Measurements from ENCODE around the gene EPHA10.

DNA sequence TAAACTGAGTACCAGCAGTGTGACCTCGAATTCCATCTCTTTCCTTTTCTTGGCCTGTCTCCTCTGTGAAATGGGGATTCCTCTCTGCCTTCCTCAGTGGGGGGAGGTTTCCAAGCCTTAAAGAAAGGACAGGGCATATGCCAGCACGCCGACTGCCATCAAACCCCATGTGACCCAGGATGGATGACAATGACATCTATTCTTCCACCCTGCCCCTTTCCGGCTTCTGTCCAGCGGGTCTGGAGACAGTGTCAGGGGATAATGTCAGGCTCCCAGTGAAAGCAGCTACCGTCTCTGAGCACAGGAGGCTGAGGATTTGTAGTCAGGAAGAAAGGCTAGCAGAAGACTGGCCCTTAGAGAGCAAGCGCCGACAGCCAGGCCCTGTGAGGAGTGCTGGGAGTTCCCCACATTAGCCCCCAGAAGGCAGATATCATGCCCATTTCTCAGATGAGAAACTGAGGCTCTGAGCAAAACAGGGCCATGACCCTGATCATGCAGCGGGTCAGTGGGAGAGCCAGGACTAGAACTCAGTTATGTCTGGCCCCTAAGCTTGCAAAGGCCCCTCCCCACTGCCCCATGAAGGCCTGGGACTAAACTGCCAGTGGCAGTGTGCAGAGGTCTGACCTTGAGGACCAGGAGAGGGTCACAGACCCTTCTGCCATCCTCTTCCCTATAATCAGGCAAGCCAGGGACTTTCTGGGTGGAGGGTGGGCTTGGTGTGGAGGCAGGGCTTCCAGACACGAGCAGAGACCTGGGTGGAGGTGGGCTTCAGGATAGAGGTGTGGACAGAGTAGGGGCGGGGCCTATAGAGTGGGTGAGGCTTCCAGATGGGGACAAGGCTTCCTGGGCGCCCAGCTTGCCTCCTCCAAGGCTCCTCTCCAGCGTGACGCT lies 42.5 kb downstream of the EPHA10 start:
- no peak for TF ChIP-seq POLR2A (IDR thresholded peaks at IDR 0.05)
- TF ChIP-seq, protein P1, sequence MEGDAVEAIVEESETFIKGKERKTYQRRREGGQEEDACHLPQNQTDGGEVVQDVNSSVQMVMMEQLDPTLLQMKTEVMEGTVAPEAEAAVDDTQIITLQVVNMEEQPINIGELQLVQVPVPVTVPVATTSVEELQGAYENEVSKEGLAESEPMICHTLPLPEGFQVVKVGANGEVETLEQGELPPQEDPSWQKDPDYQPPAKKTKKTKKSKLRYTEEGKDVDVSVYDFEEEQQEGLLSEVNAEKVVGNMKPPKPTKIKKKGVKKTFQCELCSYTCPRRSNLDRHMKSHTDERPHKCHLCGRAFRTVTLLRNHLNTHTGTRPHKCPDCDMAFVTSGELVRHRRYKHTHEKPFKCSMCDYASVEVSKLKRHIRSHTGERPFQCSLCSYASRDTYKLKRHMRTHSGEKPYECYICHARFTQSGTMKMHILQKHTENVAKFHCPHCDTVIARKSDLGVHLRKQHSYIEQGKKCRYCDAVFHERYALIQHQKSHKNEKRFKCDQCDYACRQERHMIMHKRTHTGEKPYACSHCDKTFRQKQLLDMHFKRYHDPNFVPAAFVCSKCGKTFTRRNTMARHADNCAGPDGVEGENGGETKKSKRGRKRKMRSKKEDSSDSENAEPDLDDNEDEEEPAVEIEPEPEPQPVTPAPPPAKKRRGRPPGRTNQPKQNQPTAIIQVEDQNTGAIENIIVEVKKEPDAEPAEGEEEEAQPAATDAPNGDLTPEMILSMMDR (IDR thresholded peaks at IDR 0.05): no peak
